Upper lobe of left lung (tissue), 4 donors: Measurements from ENCODE around the gene OAS3.

Experiments used
- CTCF ChIP-seq, 6 experiments: fragments of 450-650 bp in 4 of 6; fragments of 200-600 bp in 2 of 6; sonication (generic) in 2 of 6; IDR thresholded peaks; one replicate each; pipeline ENCODE4 v1.5.1; 2016 to 2019; ENCODE audit warnings: antibody characterized with exemption in 6 of 6
- EP300 ChIP-seq, 4 donors: sonication (generic); formaldehyde crosslinking; IDR thresholded peaks; one replicate each; pipeline ENCODE4 v1.5.1; 2017; ENCODE audit warnings: antibody characterized with exemption in 4 of 4, control low read depth in 2 of 4

- TF ChIP-seq CTCF (IDR thresholded peaks at IDR 0.05), result no peak
- TF ChIP-seq EP300 (IDR thresholded peaks at IDR 0.05), result no peak
These were observed 80.8 kb downstream of the OAS3 start for GRCh38 chr12:113019025-113019424.
